GM12878 (cell line): ENCODE data around the gene ATF3. TPM values are rescaled to one million over a fixed set of nuclear protein-coding genes. Genes with fewer than 3 reads are reported as not detected.
A peak's percentile ranks its signal among the peaks of the same experiment; 100 is the strongest.

Source experiments
- ATAC-seq: fragments of 200-7000 bp; cut with Tn5 transposase; 3 replicates; pipeline ENCODE4 v1.9.1; 2020; ENCODE audit warnings: mild to moderate bottlenecking, moderate library complexity
- BruUV-seq: library from RNA; stranded (reverse); fragments of 400-500 nt; replicated peaks from 2 replicates; lab custom pipeline; 2021; lab: Mats Ljungman, UMichigan
- CTCF ChIA-PET: fragments of 300-600 bp; sonication (Branson Sonifier 250); formaldehyde crosslinking; extraction: SDS; loops from one replicate; lab custom pipeline; 2021; ENCODE audit warnings: inconsistent platforms; lab: Yijun Ruan, JAX
- POLR2A ChIA-PET: fragments of 350-600 bp; formaldehyde crosslinking; extraction: SDS; loops from one replicate; lab custom pipeline; 2021; ENCODE audit warnings: inconsistent platforms; lab: Charles Lee
- RAD21 ChIA-PET: fragments of 300-600 bp; sonication (Branson Sonifier 250); formaldehyde crosslinking; loops from one replicate; lab custom pipeline; 2023; ENCODE audit warnings: antibody characterized with exemption; ENCODE audit not compliant: unreplicated experiment; lab: Charles Lee
- SMC1A ChIA-PET: fragments of 300-600 bp; sonication (Branson Sonifier 250); formaldehyde crosslinking; loops from one replicate; lab custom pipeline; 2023; ENCODE audit not compliant: unreplicated experiment, uncharacterized antibody; lab: Charles Lee
- DNase-seq: peaks from one replicate; pipeline ENCODE4 v3.0.0-alpha.2; 2011; ENCODE audit warnings: low read depth, low spot score
- FAIRE-seq: peaks from 3 replicates; lab custom pipeline; 2011; peaks lifted over from hg19 to GRCh38; lab: Jason Lieb, UNC
- H2AFZ ChIP-seq: 2 replicates; pipeline ENCODE4 v1.6.0; 2011; ENCODE audit warnings: low read depth, low read length, control low read depth; ENCODE audit not compliant: control insufficient read depth
- H3K27ac ChIP-seq: 2 replicates; pipeline ENCODE4 v1.5.1; 2011; ENCODE audit warnings: control low read depth; ENCODE audit not compliant: control insufficient read depth, insufficient read depth
- H3K27me3 ChIP-seq, 2 experiments: replicated peaks in 1 of 2; 2 replicates each; pipeline versions ENCODE4 v1.6.0 to v1.6.1; 2011; ENCODE audit warnings: low read length in 1 of 2; ENCODE audit not compliant: control insufficient read depth in 2 of 2, insufficient read depth in 2 of 2
- H3K36me3 ChIP-seq, 2 experiments: 2 replicates each; pipeline ENCODE4 v1.5.1; 2011; ENCODE audit warnings: low read length in 1 of 2; ENCODE audit not compliant: control insufficient read depth in 2 of 2, insufficient read depth in 2 of 2
- H3K4me1 ChIP-seq: 2 replicates; pipeline ENCODE4 v1.6.1; 2011; ENCODE audit warnings: mild to moderate bottlenecking, low read length, moderate library complexity, mixed read lengths; ENCODE audit not compliant: control insufficient read depth, insufficient read depth
- H3K4me2 ChIP-seq: 2 replicates; pipeline ENCODE4 v1.6.0; 2011; ENCODE audit warnings: control low read depth; ENCODE audit not compliant: control insufficient read depth, insufficient read depth
- H3K4me3 ChIP-seq: fragments of 200-600 bp; sonication (generic); 2 replicates; pipeline ENCODE4 v1.5.1; 2016
- H3K79me2 ChIP-seq: 2 replicates; pipeline ENCODE4 v1.6.0; 2011; ENCODE audit warnings: low read length; ENCODE audit not compliant: control insufficient read depth, insufficient read depth
- H3K9ac ChIP-seq: 2 replicates; pipeline ENCODE4 v1.8.0; 2011; ENCODE audit warnings: low read length, control low read depth, mixed read lengths; ENCODE audit not compliant: control insufficient read depth, insufficient read depth
- H3K9me3 ChIP-seq: replicated peaks from 3 replicates; pipeline ENCODE4 v1.5.1; 2011; ENCODE audit warnings: mild to moderate bottlenecking, low read length; ENCODE audit not compliant: control insufficient read depth, insufficient read depth
- H4K20me1 ChIP-seq: 2 replicates; pipeline ENCODE4 v1.6.0; 2011; ENCODE audit not compliant: control insufficient read depth, insufficient read depth
- CHD4 ChIP-seq: fragments of 200-600 bp; sonication (generic); IDR thresholded peaks from 2 replicates; pipeline ENCODE4 v1.6.1; 2016; ENCODE audit warnings: mild to moderate bottlenecking
- KLF5 ChIP-seq: fragments of 450-650 bp; IDR thresholded peaks from 2 replicates; pipeline ENCODE4 v1.6.1; 2014; ENCODE audit warnings: mild to moderate bottlenecking; ENCODE audit not compliant: partially characterized antibody
- NBN ChIP-seq: fragments of 450-650 bp; IDR thresholded peaks from 2 replicates; pipeline ENCODE4 v1.6.1; 2016
- POLR2AphosphoS5 ChIP-seq: IDR thresholded peaks from 2 replicates; pipeline ENCODE4 v1.6.1; 2011; ENCODE audit warnings: mild to moderate bottlenecking, low read length, inconsistent platforms
- USF1 ChIP-seq: IDR thresholded peaks from 2 replicates; pipeline ENCODE4 v1.6.1; 2011; ENCODE audit warnings: borderline replicate concordance, low read depth, mild to moderate bottlenecking, moderate library complexity, mixed read lengths, low read length; ENCODE audit not compliant: insufficient read depth; ENCODE audit errors: extremely low read length
- YBX1 ChIP-seq: fragments of 450-650 bp; IDR thresholded peaks from 2 replicates; pipeline ENCODE4 v1.6.1; 2016; ENCODE audit warnings: antibody characterized with exemption
- WGBS: methylation state at CpG from one replicate; pipeline ENCODE4 v1.1.6; 2016; ENCODE audit warnings: low lambda C conversion rate; ENCODE audit not compliant: insufficient replicate concordance, insufficient coverage; ENCODE audit errors: missing lambda C conversion rate; 5-methylcytosine and 5-hydroxymethylcytosine counted together
- in situ Hi-C: fragments of 300-500 bp; cut with MboI; formaldehyde crosslinking; loops from 9 replicates; pipeline ENCODE4 v1.14.3; 2018; ENCODE audit warnings: mixed read lengths
- intact Hi-C: fragments of 100-400 bp; cut with micrococcal nuclease; formaldehyde crosslinking; loops from one replicate; pipeline ENCODE4 v1.14.2; 2022; ENCODE audit not compliant: unreplicated experiment
- polyA plus RNA-seq, 11 experiments: library from polyadenylated mRNA; depleted of rRNA in 4 of 11; unstranded in 6 of 11; stranded (reverse) in 5 of 11; fragments of >200 nt; fragmentation: Nextera tagmentation in 4 of 11; fragmentation: Illumina TruSeq in 1 of 11; extraction: Ambion mirVana in 4 of 11; extraction: Trizol in 1 of 11; gene quantifications; 1 replicate in 1 of 11; 2 replicates in 10 of 11; pipeline versions ENCODE4 v1.2.1 to v1.2.3, GENCODE V29; 2011 to 2016; ENCODE audit warnings: inconsistent platforms in 2 of 11, missing spikeins in 2 of 11, low read depth in 1 of 11
- total RNA-seq, 4 experiments: library from RNA; depleted of rRNA in 3 of 4; stranded (reverse); fragments of >200 nt in 3 of 4; fragmentation: Illumina TruSeq in 1 of 4; extraction: Trizol in 1 of 4; gene quantifications; 2 replicates each; pipeline versions ENCODE4 v1.2.1 to v1.2.3, GENCODE V29; 2013 to 2021

ATF3 gene
- total and polyA plus RNA-seq, 10 of the 15 experiments (the other 5 are each of a cell fraction or from before 2014, with no cell fraction given) = 3.0 to 13.9 (median 8.3) TPM

GRCh38 chr1:212621043-212621948 lies 12.7 kb downstream of the ATF3 start:
- H3K4me2 ChIP-seq = no peak overlapping the region
- intact Hi-C loops (no loop called here), in situ Hi-C loops (no loop called here)
- no peak overlapping the region for H3K9ac ChIP-seq
- H4K20me1 ChIP-seq = no peaks in the 10 kb centered on the region
- H3K27me3 ChIP-seq = no peaks in the 10 kb centered on the region
- H3K27ac ChIP-seq = no peak overlapping the region
- CTCF ChIA-PET = interaction anchor here (1.4 to 2.2 kb wide), 3 partner anchors 8 to 145 kb away, joined by 4 to 11 read pairs (median 6); no protein-coding TSS in a partner anchor
- 91% methylated on average over 10 of the region's 10 CpGs for WGBS
- TF ChIP-seq POLR2AphosphoS5 = no peak; the same call in 1 of the 2 replicates
- TF ChIP-seq CHD4 = no peak
- TF ChIP-seq YBX1 = no peak
- TF ChIP-seq KLF5 = no peak
- TF ChIP-seq USF1 = no peak
- no peak for TF ChIP-seq NBN
- H2AFZ ChIP-seq = no peak overlapping the region
- DNase-seq = no peak
- no peaks in the 10 kb centered on the region for H3K9me3 ChIP-seq
- peak; percentile 5; the same call in 2 of the 3 replicates for ATAC-seq
- POLR2A ChIA-PET = interaction anchor here (1.0 kb wide), 1 partner anchor 144 kb away, joined by 11 read pairs; no protein-coding TSS in a partner anchor
- RAD21 ChIA-PET = interaction anchor here (1.1 to 1.3 kb wide), 2 partner anchors 43 to 165 kb away, joined by 3 read pairs; no protein-coding TSS in a partner anchor
- H3K36me3 ChIP-seq = peaks cover 2 to 16% of the 10 kb centered on the region in 2 experiments; a peak in 3 of 4 replicates
- SMC1A ChIA-PET = interaction anchor here (1.1 to 1.6 kb wide), 3 partner anchors 14 to 140 kb away, joined by 3 to 6 read pairs (median 4); no protein-coding TSS in a partner anchor
- H3K79me2 ChIP-seq = no peaks in the 10 kb centered on the region
- BruUV-seq = no TSS peak
- H3K4me1 ChIP-seq = no peaks in the 10 kb centered on the region
- no peak overlapping the region for H3K4me3 ChIP-seq
- FAIRE-seq = no peak
